Subcutaneous abdominal adipose tissue (tissue), 5 donors: ENCODE results near the gene CACNA1A.
"Not testable (repeated sequence)": the region's sequence is repeated elsewhere in the genome, so short reads cannot be mapped to it uniquely, and the experiment has no call there.

Experiments
- H3K27ac ChIP-seq: one replicate; pipeline ENCODE4 v1.7.0; 2013; ENCODE audit warnings: low read depth, mild to moderate bottlenecking, inconsistent platforms, low read length, moderate library complexity
- H3K27me3 ChIP-seq, 5 donors: one replicate each; pipeline ENCODE4 v1.7.0; 2013; ENCODE audit warnings: low read length in 5 of 5, inconsistent platforms in 1 of 5; ENCODE audit not compliant: control insufficient read depth in 5 of 5, insufficient read depth in 4 of 5
- H3K36me3 ChIP-seq, 5 donors: one replicate each; pipeline ENCODE4 v1.7.0; 2013; ENCODE audit warnings: low read length in 5 of 5; ENCODE audit not compliant: control insufficient read depth in 5 of 5, insufficient read depth in 5 of 5
- H3K4me1 ChIP-seq, 5 donors: one replicate each; pipeline ENCODE4 v1.7.0; 2013; ENCODE audit warnings: low read length in 5 of 5, mild to moderate bottlenecking in 3 of 5, moderate library complexity in 1 of 5; ENCODE audit not compliant: control insufficient read depth in 5 of 5, insufficient read depth in 5 of 5
- H3K4me3 ChIP-seq, 5 donors: one replicate each; pipeline ENCODE4 v1.7.0; 2013; ENCODE audit warnings: low read length in 5 of 5, low read depth in 1 of 5
- H3K9ac ChIP-seq, 5 donors: one replicate each; pipeline ENCODE4 v1.7.0; 2013; ENCODE audit warnings: low read length in 5 of 5, mild to moderate bottlenecking in 4 of 5, moderate library complexity in 3 of 5
- H3K9me3 ChIP-seq, 5 donors: one replicate each; pipeline ENCODE4 v1.7.0; 2013; ENCODE audit warnings: low read length in 5 of 5; ENCODE audit not compliant: control insufficient read depth in 5 of 5
- donor health status: healthy.
- donor health status: healthy.
- donor health status: healthy.
- donor health status: healthy.
- donor health status: healthy.

Gene CACNA1A

GRCh38 chr19:13275016-13275722 is 231.1 kb downstream of the CACNA1A start:
- no peaks in the 10 kb centered on the region for H3K9me3 ChIP-seq
- no peak overlapping the region for H3K9ac ChIP-seq
- no peaks in the 10 kb centered on the region for H3K36me3 ChIP-seq
- H3K27me3 ChIP-seq = peaks cover 0 to 3% (median 0%) of the 10 kb centered on the region in 5 donors
- no peak overlapping the region for H3K27ac ChIP-seq
- no peak overlapping the region for H3K4me3 ChIP-seq
- peaks cover 0 to 5% (median 3%) of the 10 kb centered on the region in 5 donors for H3K4me1 ChIP-seq

GRCh38 chr19:13270514-13271105 is 235.7 kb downstream of the CACNA1A start:
- no peak overlapping the region for H3K27ac ChIP-seq
- no peaks in the 10 kb centered on the region for H3K4me1 ChIP-seq
- H3K9me3 ChIP-seq = no peaks in the 10 kb centered on the region
- H3K9ac ChIP-seq = no peak overlapping the region
- H3K27me3 ChIP-seq = peaks cover 0 to 3% (median 0%) of the 10 kb centered on the region in 5 donors
- no peaks in the 10 kb centered on the region for H3K36me3 ChIP-seq
- no peak overlapping the region for H3K4me3 ChIP-seq

- Histone ChIP-seq H3K27ac (no peak overlapping the region), H3K27me3 (peaks cover 0 to 3% (median 0%) of the 10 kb centered on the region in 5 donors), H3K4me3 (no peak overlapping the region), H3K9me3 (no peaks in the 10 kb centered on the region), H3K9ac (no peak overlapping the region), H3K4me1 (no peaks in the 10 kb centered on the region), H3K36me3 (no peaks in the 10 kb centered on the region)
Measured at GRCh38 chr19:13269348-13269747, 236.9 kb downstream of the CACNA1A start.

GRCh38 chr19:13267889-13268288 is 238.4 kb downstream of the CACNA1A start:
- Histone ChIP-seq H3K27ac (no peak overlapping the region), H3K4me3 (no peak overlapping the region), H3K27me3 (peaks cover 0 to 7% (median 3%) of the 10 kb centered on the region in 5 donors), H3K9ac (no peak overlapping the region), H3K36me3 (no peaks in the 10 kb centered on the region), H3K4me1 (no peaks in the 10 kb centered on the region), H3K9me3 (no peaks in the 10 kb centered on the region)

- H3K9ac ChIP-seq = no peak overlapping the region
- H3K27ac ChIP-seq = no peak overlapping the region
- H3K9me3 ChIP-seq = no peaks in the 10 kb centered on the region
- H3K4me1 ChIP-seq = no peaks in the 10 kb centered on the region
- no peaks in the 10 kb centered on the region for H3K36me3 ChIP-seq
- peaks cover 0 to 7% (median 2%) of the 10 kb centered on the region in 5 donors for H3K27me3 ChIP-seq
- H3K4me3 ChIP-seq = no peak overlapping the region
Measured at GRCh38 chr19:13267131-13267530, 239.1 kb downstream of the CACNA1A start.

GRCh38 chr19:13262450-13262849 is 243.8 kb downstream of the CACNA1A start:
- Histone ChIP-seq H3K4me3 (no peak overlapping the region), H3K9ac (peak overlapping the region in 1 of 5 donors; percentile 13), H3K9me3 (no peaks in the 10 kb centered on the region), H3K36me3 (no peaks in the 10 kb centered on the region), H3K27ac (no peak overlapping the region), H3K27me3 (peaks cover 0 to 7% (median 3%) of the 10 kb centered on the region in 5 donors), H3K4me1 (peaks cover 0 to 11% (median 0%) of the 10 kb centered on the region in 5 donors)

GRCh38 chr19:13260883-13261653 is 245.2 kb downstream of the CACNA1A start:
- no peaks in the 10 kb centered on the region for H3K36me3 ChIP-seq
- no peak overlapping the region for H3K27ac ChIP-seq
- no peak overlapping the region for H3K9ac ChIP-seq

GRCh38 chr19:13256918-13257317 is 249.4 kb downstream of the CACNA1A start:
- Histone ChIP-seq H3K4me3 (no peak overlapping the region), H3K9ac (no peak overlapping the region), H3K27ac (no peak overlapping the region), H3K4me1 (peaks cover 0 to 11% (median 0%) of the 10 kb centered on the region in 5 donors), H3K9me3 (peaks cover 0 to 6% (median 3%) of the 10 kb centered on the region in 5 donors), H3K36me3 (no peaks in the 10 kb centered on the region), H3K27me3 (peaks cover 2 to 11% (median 3%) of the 10 kb centered on the region in 5 donors)

More at GRCh38 chr19:13260883-13261653, 245.2 kb downstream of the CACNA1A start:
- H3K4me3 ChIP-seq = no peak overlapping the region
- peaks cover 0 to 6% (median 3%) of the 10 kb centered on the region in 5 donors for H3K9me3 ChIP-seq
- H3K27me3 ChIP-seq = peaks cover 2 to 12% (median 4%) of the 10 kb centered on the region in 5 donors
- peaks cover 0 to 11% (median 0%) of the 10 kb centered on the region in 5 donors for H3K4me1 ChIP-seq

- not testable (repeated sequence) for H3K9me3 ChIP-seq, H3K4me3 ChIP-seq
Measured at GRCh38 chr19:13256398-13256797, 249.9 kb downstream of the CACNA1A start.

GRCh38 chr19:13255719-13256059 is 250.6 kb downstream of the CACNA1A start:
- H3K27me3 ChIP-seq = peaks cover 2 to 11% (median 3%) of the 10 kb centered on the region in 5 donors
- peaks cover 0 to 6% (median 3%) of the 10 kb centered on the region in 5 donors for H3K9me3 ChIP-seq
- no peak overlapping the region for H3K27ac ChIP-seq
- H3K4me1 ChIP-seq = peaks cover 0 to 2% (median 0%) of the 10 kb centered on the region in 5 donors
- no peaks in the 10 kb centered on the region for H3K36me3 ChIP-seq
- H3K9ac ChIP-seq = no peak overlapping the region
- H3K4me3 ChIP-seq = no peak overlapping the region

More at GRCh38 chr19:13256398-13256797, 249.9 kb downstream of the CACNA1A start:
- H3K36me3 ChIP-seq, H3K27ac ChIP-seq, H3K4me1 ChIP-seq, H3K9ac ChIP-seq: not testable (repeated sequence)
- peaks cover 2 to 11% (median 3%) of the 10 kb centered on the region in 5 donors for H3K27me3 ChIP-seq
